IPS-15b (cell line): ENCODE measurements around the gene SNW1.
A peak's percentile ranks its signal among the peaks of the same experiment; 100 is the strongest.

Source experiments
- H3K27me3 ChIP-seq: one replicate; pipeline ENCODE4 v1.6.1; 2013; ENCODE audit warnings: low read length; ENCODE audit not compliant: control insufficient read depth, insufficient read depth
- H3K36me3 ChIP-seq: one replicate; pipeline ENCODE4 v1.6.1; 2013; ENCODE audit warnings: low read length; ENCODE audit not compliant: control insufficient read depth, insufficient read depth
- H3K4me1 ChIP-seq: one replicate; pipeline ENCODE4 v1.6.1; 2013; ENCODE audit warnings: mild to moderate bottlenecking, low read length; ENCODE audit not compliant: control insufficient read depth, insufficient read depth
- H3K4me3 ChIP-seq: one replicate; pipeline ENCODE4 v1.5.1; 2013; ENCODE audit warnings: low read depth, low read length
- H3K9ac ChIP-seq: one replicate; pipeline ENCODE4 v1.6.1; 2013; ENCODE audit warnings: low read depth, mild to moderate bottlenecking, low read length
- H3K9me3 ChIP-seq: one replicate; pipeline ENCODE4 v1.6.1; 2013; ENCODE audit warnings: mild to moderate bottlenecking, low read length; ENCODE audit not compliant: control insufficient read depth, insufficient read depth

Gene SNW1

GRCh38 chr14:77746064-77746702 is 14.8 kb downstream of the SNW1 start:
- no peak overlapping the region for H3K9ac ChIP-seq
- H3K4me3 ChIP-seq: no peak overlapping the region
- H3K27me3 ChIP-seq: no peaks in the 10 kb centered on the region
- no peaks in the 10 kb centered on the region for H3K4me1 ChIP-seq
- H3K9me3 ChIP-seq: no peaks in the 10 kb centered on the region
- H3K36me3 ChIP-seq: peaks cover 33% of the 10 kb centered on the region

GRCh38 chr14:77741438-77741837 is 19.5 kb downstream of the SNW1 start:
- Histone ChIP-seq H3K4me3 (no peak overlapping the region), H3K9ac (no peak overlapping the region), H3K36me3 (peaks cover 20% of the 10 kb centered on the region), H3K27me3 (no peaks in the 10 kb centered on the region), H3K9me3 (no peaks in the 10 kb centered on the region), H3K4me1 (no peaks in the 10 kb centered on the region)

- Histone ChIP-seq H3K27me3 (no peaks in the 10 kb centered on the region), H3K4me3 (no peak overlapping the region), H3K9ac (no peak overlapping the region), H3K36me3 (peaks cover 18% of the 10 kb centered on the region), H3K4me1 (no peaks in the 10 kb centered on the region), H3K9me3 (no peaks in the 10 kb centered on the region)
These were observed 22.3 kb downstream of the SNW1 start for GRCh38 chr14:77738559-77739250.

GRCh38 chr14:77730976-77731497 is 29.9 kb downstream of the SNW1 start:
- Histone ChIP-seq H3K36me3 (peaks cover 16% of the 10 kb centered on the region), H3K9me3 (no peaks in the 10 kb centered on the region), H3K4me1 (no peaks in the 10 kb centered on the region), H3K9ac (no peak overlapping the region), H3K27me3 (no peaks in the 10 kb centered on the region), H3K4me3 (no peak overlapping the region)

GRCh38 chr14:77722301-77722700 is 38.7 kb downstream of the SNW1 start:
- Histone ChIP-seq H3K27me3 (no peaks in the 10 kb centered on the region), H3K4me1 (no peaks in the 10 kb centered on the region), H3K36me3 (peaks cover 33% of the 10 kb centered on the region), H3K4me3 (no peak overlapping the region), H3K9ac (no peak overlapping the region), H3K9me3 (no peaks in the 10 kb centered on the region)

- H3K9ac ChIP-seq: no peak overlapping the region
- H3K36me3 ChIP-seq: peaks cover 33% of the 10 kb centered on the region
- no peak overlapping the region for H3K4me3 ChIP-seq
- no peaks in the 10 kb centered on the region for H3K27me3 ChIP-seq
- no peaks in the 10 kb centered on the region for H3K9me3 ChIP-seq
- no peaks in the 10 kb centered on the region for H3K4me1 ChIP-seq
These were observed 39.5 kb downstream of the SNW1 start for GRCh38 chr14:77721437-77721836.

- H3K27me3 ChIP-seq: no peaks in the 10 kb centered on the region
- no peaks in the 10 kb centered on the region for H3K4me1 ChIP-seq
- no peaks in the 10 kb centered on the region for H3K9me3 ChIP-seq
- no peak overlapping the region for H3K9ac ChIP-seq
- no peak overlapping the region for H3K4me3 ChIP-seq
- peaks cover 28% of the 10 kb centered on the region for H3K36me3 ChIP-seq
These were observed 43.2 kb downstream of the SNW1 start for GRCh38 chr14:77717608-77718305.

- Histone ChIP-seq H3K4me1 (no peaks in the 10 kb centered on the region), H3K27me3 (no peaks in the 10 kb centered on the region), H3K4me3 (no peak overlapping the region), H3K9me3 (no peaks in the 10 kb centered on the region), H3K9ac (no peak overlapping the region), H3K36me3 (peaks cover 32% of the 10 kb centered on the region)
These were observed 46.0 kb downstream of the SNW1 start for GRCh38 chr14:77714926-77715325.

GRCh38 chr14:77710364-77710763 is 50.6 kb downstream of the SNW1 start:
- H3K4me3 ChIP-seq: peak overlapping the region; percentile 98
- no peak overlapping the region for H3K9ac ChIP-seq
- peaks cover 3% of the 10 kb centered on the region for H3K4me1 ChIP-seq
- H3K36me3 ChIP-seq: peaks cover 15% of the 10 kb centered on the region
- H3K9me3 ChIP-seq: no peaks in the 10 kb centered on the region
- H3K27me3 ChIP-seq: no peaks in the 10 kb centered on the region

GRCh38 chr14:77709412-77709811 is 51.5 kb downstream of the SNW1 start:
- no peaks in the 10 kb centered on the region for H3K9me3 ChIP-seq
- peaks cover 3% of the 10 kb centered on the region for H3K4me1 ChIP-seq
- peaks cover 9% of the 10 kb centered on the region for H3K36me3 ChIP-seq
- H3K9ac ChIP-seq: peak overlapping the region; percentile 99
- H3K27me3 ChIP-seq: no peaks in the 10 kb centered on the region
- peak overlapping the region; percentile 98 for H3K4me3 ChIP-seq

GRCh38 chr14:77708749-77709148 is 52.2 kb downstream of the SNW1 start:
- H3K27me3 ChIP-seq: no peaks in the 10 kb centered on the region
- peak overlapping the region; percentile 99 for H3K9ac ChIP-seq
- H3K9me3 ChIP-seq: no peaks in the 10 kb centered on the region
- peaks cover 14% of the 10 kb centered on the region for H3K36me3 ChIP-seq
- peak overlapping the region; percentile 98 for H3K4me3 ChIP-seq
- peaks cover 3% of the 10 kb centered on the region for H3K4me1 ChIP-seq
